HG03108 (cell line): ENCODE measurements around the gene B3GNT3.
"Not testable (repeated sequence)": the region's sequence is repeated elsewhere in the genome, so short reads cannot be mapped to it uniquely, and the experiment has no call there.

Source experiments
- ATAC-seq: cut with Tn5 transposase; IDR thresholded peaks from one replicate; pipeline ENCODE4 v1.9.1; 2021; ENCODE audit warnings: moderate library complexity; ENCODE audit not compliant: unreplicated experiment

B3GNT3 gene

GRCh38 chr19:17765069-17765618 lies 29.8 kb upstream of the B3GNT3 start:
- no peak for ATAC-seq

GRCh38 chr19:17766543-17767131 lies 28.3 kb upstream of the B3GNT3 start:
- no peak for ATAC-seq

GRCh38 chr19:17767559-17767958 lies 27.4 kb upstream of the B3GNT3 start:
- ATAC-seq: no peak

DNA sequence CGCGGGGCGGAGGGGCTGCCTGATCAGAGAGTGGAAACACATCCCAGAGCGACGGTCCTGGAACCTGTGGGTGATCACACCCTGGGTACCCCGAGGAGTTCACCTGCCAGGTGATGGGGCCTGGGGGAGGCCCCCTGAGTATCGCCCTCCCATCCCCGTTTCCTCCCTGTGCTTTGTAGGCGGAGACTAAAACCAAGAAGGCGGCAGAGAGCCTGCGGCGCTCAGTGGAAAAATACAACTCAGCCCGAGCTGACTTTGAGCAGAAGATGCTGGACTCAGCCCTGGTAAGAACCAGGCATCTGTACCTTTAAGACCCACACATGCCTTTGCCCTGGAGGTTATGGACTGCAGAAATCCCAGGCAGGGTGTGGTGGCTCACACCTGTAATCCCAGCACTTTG lies 24.3 kb upstream of the B3GNT3 start:
- ATAC-seq: no peak

DNA sequence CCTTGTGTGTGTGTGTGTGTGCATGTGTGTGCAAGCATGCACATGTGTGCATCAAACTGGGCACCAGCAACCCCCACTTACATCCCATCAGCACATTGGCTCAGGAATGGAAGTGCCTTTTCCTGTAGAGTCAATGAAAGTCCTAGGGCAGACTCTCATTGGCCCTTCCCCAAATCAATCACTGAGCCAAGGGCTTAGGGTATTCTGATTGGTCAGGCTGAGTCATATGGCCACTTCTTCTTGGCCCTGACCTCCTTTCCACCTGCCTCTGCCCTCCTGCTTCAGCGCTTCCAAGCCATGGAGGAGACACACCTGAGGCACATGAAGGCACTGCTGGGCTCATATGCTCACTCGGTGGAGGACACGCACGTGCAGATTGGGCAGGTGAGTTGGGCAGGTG lies 22.8 kb upstream of the B3GNT3 start:
- no peak for ATAC-seq

GRCh38 chr19:17775245-17775927 lies 19.6 kb upstream of the B3GNT3 start:
- ATAC-seq: no peak

GRCh38 chr19:17775991-17776803 lies 18.7 kb upstream of the B3GNT3 start:
- peak; percentile 70 for ATAC-seq

DNA sequence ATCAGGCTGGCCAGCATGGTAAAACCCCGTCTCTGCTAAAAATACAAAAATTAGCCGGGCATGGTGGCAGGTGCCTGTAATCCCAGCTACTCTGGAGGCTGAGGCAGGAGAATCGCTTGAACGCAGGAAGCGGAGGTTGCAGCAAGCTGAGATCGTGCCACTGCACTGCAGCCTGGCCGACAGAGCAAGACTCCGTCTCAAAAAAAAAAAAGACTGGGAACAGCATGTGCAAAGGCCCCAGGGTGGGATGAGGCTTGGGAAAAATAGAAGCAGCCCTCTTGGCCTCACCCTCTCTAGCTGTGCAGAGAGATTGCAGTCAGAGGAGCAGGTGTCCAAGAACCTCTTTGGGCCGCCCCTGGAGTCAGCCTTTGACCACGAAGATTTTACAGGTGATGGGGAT lies 17.1 kb upstream of the B3GNT3 start:
- ATAC-seq: not testable (repeated sequence)

GRCh38 chr19:17778251-17778967 lies 16.5 kb upstream of the B3GNT3 start:
- no peak for ATAC-seq

DNA sequence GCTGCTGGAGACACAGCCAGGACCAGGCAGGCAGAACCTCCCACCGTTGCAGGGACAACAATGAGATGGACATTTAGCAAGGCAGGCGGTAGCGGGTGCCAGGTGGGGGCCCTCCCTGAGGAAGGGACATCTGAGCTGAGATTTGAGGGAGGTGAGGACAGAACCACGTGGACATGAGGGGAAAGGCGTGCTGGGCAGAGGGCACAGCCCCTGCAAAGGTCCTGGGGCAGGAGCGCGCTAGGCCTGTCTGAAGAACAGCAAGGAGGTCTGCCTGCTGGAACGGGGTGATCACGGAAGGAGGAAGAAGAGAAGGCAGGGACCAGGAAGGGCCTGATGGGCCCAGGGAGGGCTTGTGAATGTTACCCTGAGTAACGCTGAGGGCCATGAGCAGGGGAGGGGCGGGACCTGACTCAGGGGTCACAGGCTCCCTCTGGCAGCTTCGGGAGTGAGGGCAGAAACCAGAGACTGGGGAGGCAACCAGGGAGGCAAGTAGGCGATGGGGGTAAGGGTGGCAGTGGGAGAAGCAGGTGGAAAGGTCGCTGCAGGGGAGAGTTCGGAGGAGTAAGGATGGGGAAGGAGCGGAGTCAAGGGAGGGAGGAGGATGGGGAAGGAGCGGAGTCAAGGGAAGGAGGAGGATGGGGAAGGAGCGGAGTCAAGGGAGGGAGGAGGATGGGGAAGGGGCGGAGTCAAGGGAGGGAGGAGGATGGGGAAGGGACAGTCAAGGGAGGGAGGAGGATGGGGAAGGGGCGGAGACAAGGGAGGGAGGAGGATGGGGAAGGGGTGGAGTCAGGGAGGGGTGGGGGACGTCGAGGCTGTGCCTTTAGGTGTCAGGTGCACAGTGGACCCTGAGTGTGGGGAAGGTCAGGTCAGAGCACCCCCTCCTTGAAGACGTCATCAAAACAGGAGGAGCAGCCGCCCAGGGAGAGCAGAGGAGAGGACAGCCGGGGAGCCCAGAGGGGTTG lies 15.7 kb upstream of the B3GNT3 start:
- ATAC-seq: no peak

DNA sequence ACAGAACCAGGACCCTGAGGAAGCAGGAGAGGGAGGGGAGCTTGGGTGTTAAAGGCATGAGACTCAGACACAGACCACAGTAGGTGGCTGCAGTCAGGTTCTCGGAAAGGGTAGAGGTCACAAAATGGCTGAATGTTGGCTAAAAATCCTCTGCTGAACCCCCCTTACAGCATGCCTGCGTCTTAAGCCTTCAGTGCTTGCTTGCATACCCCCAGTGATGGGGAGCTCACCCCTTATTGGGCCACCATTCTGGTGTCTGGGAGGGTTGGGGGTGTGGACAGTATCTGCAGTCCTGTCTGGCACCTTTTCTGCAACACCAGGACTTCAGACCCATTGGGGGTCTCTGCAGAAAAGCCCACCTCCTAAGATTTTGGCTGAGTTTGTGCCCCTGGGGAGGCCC lies 14.2 kb upstream of the B3GNT3 start:
- no peak for ATAC-seq

DNA sequence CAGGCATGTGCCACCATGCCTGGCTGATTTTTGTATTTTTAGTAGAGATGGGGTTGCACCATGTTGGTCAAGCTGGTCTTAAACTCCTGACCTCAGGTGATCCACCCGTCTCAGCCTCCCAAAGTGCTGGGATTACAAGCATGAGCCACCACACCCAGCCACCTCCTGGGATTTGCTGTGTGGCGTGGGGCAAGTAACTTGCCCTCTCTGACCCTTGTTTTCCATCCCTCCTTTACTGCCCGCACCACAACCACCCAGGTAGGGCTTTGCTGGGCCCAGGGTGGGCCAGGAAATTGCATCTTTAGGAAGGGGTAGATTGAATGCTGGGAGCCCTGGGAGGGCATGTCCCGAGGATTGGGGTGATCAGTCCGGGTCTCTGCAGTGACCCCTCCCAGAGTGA lies 11.2 kb upstream of the B3GNT3 start:
- ATAC-seq: not testable (repeated sequence)

DNA sequence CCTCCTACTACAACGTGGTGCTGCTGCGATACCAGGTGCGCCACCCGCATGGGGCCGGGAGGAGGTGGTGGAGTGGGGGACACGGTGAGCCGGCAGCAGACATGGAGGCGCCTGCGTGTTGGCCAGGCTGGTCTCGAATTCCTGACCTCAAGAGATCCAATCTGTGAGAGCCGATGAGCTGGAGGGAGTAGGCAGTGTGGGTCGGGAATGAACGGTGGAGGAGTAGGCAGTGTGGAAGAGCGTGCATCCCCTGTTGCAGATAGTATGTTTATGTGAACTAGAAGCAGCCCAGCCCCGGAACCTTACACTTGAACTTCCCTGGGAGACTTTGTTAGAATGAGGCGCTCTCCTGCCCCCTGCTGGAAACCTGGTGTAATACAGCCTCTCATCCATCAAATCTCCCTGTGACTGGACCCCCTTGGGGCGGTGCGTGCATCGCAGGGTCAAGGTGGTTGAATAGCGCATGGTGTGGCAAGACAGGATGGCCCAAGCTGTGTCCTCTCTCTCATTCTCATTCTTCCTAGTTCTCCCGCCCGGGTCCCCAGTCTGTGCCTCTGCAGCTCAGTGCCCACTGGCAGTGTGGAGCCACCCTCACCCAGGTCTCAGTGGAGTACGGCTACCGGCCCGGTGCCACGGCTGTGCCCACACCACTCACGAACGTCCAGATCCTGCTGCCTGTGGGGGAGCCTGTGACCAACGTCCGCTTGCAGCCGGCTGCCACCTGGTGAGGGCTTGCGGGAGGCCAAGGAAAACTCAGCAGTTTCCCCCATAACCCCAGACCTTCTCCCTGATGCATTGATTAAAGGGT lies 10.5 kb upstream of the B3GNT3 start:
- ATAC-seq: no peak

- ATAC-seq: no peak
These were observed 7.5 kb upstream of the B3GNT3 start for GRCh38 chr19:17787274-17787913.

GRCh38 chr19:17788632-17789031 lies 6.3 kb upstream of the B3GNT3 start:
- no peak for ATAC-seq

DNA sequence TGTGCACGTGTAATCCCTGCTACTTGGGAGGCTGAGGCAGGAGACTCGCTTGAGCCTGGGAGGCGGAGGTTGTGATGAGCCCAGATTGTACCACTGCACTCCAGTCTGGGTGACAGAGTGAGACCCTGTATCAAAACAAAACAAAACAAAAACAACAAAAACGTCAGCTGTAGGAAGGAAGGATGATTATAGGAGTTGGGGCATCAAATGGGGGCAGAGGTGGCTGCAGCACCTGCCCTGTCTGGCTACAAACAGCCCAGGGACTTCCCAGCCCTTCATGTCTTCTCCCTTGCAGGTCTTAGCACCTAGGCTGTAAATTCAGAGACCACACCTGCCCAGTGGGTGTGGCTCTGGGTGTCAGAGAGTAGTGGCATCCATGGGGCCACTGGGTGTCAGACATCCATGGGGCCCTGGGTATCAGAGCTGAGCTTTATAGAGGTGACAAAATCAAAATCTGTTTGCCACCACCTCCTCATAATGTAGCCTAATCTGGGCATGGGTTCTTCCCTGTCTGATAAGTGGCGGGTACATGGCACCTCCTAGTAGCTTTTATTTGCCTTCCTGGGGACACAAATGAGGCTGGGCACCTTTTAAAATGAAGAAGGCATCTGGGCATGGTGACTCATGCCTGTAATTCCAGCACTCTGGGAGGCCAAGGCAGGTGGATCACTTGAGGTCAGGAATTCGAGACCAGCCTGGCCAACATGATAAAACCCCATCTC lies 4.7 kb upstream of the B3GNT3 start:
- ATAC-seq: no peak

GRCh38 chr19:17794412-17794730 lies 567 bp upstream of the B3GNT3 start:
- no peak for ATAC-seq

GRCh38 chr19:17795495-17795856 lies 538 bp downstream of the B3GNT3 start:
- no peak for ATAC-seq
